Tibial nerve (tissue), 4 donors: ENCODE results near the gene LIN37.

Source experiments
- CTCF ChIP-seq, 5 experiments: fragments of 200-600 bp in 3 of 5; fragments of 450-650 bp in 2 of 5; sonication (generic) in 3 of 5; IDR thresholded peaks; one replicate each; pipeline ENCODE4 v1.5.1; 2016 to 2019; ENCODE audit warnings: antibody characterized with exemption in 5 of 5, mild to moderate bottlenecking in 3 of 5, moderate library complexity in 2 of 5
- EP300 ChIP-seq, 2 donors: sonication (generic); formaldehyde crosslinking; IDR thresholded peaks; one replicate each; pipeline ENCODE4 v1.6.1; 2017; ENCODE audit warnings: antibody characterized with exemption in 2 of 2, mild to moderate bottlenecking in 1 of 2

GRCh38 chr19:35789978-35790944, 41.9 kb downstream of the LIN37 start:
- TF ChIP-seq CTCF (IDR thresholded peaks at IDR 0.05), result no peak
- no peak for TF ChIP-seq EP300 (IDR thresholded peaks at IDR 0.05)
